ENCODE data around the gene NIPSNAP2.

DNA sequence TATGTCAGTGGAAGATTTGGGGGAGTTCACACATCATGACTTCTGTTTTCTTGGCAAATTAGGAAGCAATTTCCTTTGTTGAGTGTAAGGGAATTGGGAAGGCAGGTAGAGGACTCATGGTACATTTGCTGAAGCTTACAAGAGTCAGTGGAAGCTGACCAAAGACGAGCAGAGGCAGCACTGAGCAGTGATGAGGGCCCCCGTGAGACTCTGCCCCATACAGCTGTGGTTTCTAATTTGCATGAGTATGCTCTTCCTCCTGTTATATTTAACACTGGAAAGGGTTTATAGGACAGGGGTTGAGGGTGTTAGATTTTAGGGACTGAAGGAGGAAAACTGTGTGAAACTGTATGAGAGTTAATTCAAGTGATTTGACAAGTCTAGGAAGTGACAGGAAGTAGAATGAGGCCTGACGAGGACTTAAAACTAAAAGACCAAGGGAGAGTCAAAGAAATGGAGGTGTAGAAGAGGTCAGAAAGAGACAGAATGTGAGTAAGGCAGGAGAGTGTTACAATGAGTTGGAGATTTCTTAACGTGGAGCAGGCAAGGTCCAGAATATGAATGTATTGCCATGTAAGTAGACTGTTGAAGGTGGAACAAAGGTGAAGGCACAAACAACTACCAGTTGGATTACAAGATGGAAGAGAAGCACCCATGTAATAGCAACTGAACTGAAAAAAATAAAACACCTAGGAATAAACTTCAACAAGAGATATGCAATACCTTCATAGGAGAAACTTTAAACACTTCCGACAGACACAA lies 36.2 kb upstream of the NIPSNAP2 start:
- TF ChIP-seq, protein P1, sequence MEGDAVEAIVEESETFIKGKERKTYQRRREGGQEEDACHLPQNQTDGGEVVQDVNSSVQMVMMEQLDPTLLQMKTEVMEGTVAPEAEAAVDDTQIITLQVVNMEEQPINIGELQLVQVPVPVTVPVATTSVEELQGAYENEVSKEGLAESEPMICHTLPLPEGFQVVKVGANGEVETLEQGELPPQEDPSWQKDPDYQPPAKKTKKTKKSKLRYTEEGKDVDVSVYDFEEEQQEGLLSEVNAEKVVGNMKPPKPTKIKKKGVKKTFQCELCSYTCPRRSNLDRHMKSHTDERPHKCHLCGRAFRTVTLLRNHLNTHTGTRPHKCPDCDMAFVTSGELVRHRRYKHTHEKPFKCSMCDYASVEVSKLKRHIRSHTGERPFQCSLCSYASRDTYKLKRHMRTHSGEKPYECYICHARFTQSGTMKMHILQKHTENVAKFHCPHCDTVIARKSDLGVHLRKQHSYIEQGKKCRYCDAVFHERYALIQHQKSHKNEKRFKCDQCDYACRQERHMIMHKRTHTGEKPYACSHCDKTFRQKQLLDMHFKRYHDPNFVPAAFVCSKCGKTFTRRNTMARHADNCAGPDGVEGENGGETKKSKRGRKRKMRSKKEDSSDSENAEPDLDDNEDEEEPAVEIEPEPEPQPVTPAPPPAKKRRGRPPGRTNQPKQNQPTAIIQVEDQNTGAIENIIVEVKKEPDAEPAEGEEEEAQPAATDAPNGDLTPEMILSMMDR (IDR thresholded peaks at IDR 0.05) = no peak
- TF ChIP-seq EP300 (IDR thresholded peaks at IDR 0.05) = no peak
- no peak for TF ChIP-seq POLR2A (IDR thresholded peaks at IDR 0.05)
- no peak for TF ChIP-seq POLR2AphosphoS5 (IDR thresholded peaks at IDR 0.05)

Data from upper lobe of left lung (tissue), 4 donors.